GM18861 (cell line): Measurements from ENCODE around the gene CEACAM8.
"Not testable (repeated sequence)": the region's sequence is repeated elsewhere in the genome, so short reads cannot be mapped to it uniquely, and the experiment has no call there.

ENCODE experiments used
- ATAC-seq: cut with Tn5 transposase; IDR thresholded peaks from one replicate; pipeline ENCODE4 v1.9.1; 2021; ENCODE audit not compliant: unreplicated experiment

The CEACAM8 gene

GRCh38 chr19:42594617-42595489 lies at the start of gene CEACAM8:
TSS of gene CEACAM8 (minus strand) at chr19:42594924. CDS start at chr19:42594828, 96 bp downstream.
- no peak for ATAC-seq

- ATAC-seq: not testable (repeated sequence)
These were observed 44.8 kb upstream of the CEACAM8 start for GRCh38 chr19:42639324-42640092.

- no peak for ATAC-seq
These were observed 40.5 kb upstream of the CEACAM8 start for GRCh38 chr19:42635233-42635539.

- no peak for ATAC-seq
These were observed 39.9 kb upstream of the CEACAM8 start for GRCh38 chr19:42634409-42635232.

- ATAC-seq: no peak
These were observed 34.5 kb upstream of the CEACAM8 start for GRCh38 chr19:42629191-42629590.

GRCh38 chr19:42628411-42629140 lies 33.9 kb upstream of the CEACAM8 start:
- ATAC-seq: no peak

GRCh38 chr19:42627916-42628315 lies 33.2 kb upstream of the CEACAM8 start:
- ATAC-seq: no peak

GRCh38 chr19:42626181-42626580 lies 31.5 kb upstream of the CEACAM8 start:
- ATAC-seq: no peak

GRCh38 chr19:42619271-42619670 lies 24.5 kb upstream of the CEACAM8 start:
- no peak for ATAC-seq

GRCh38 chr19:42613666-42614065 lies 18.9 kb upstream of the CEACAM8 start:
- ATAC-seq: no peak

- not testable (repeated sequence) for ATAC-seq
These were observed 15.7 kb upstream of the CEACAM8 start for GRCh38 chr19:42610401-42610915.

GRCh38 chr19:42606660-42607351 lies 12.1 kb upstream of the CEACAM8 start:
- ATAC-seq: no peak

- no peak for ATAC-seq
These were observed 7.2 kb upstream of the CEACAM8 start for GRCh38 chr19:42601811-42602443.

GRCh38 chr19:42596391-42597072 lies 1.8 kb upstream of the CEACAM8 start:
- no peak for ATAC-seq

- ATAC-seq: no peak
These were observed 937 bp upstream of the CEACAM8 start for GRCh38 chr19:42595550-42596172.

GRCh38 chr19:42589792-42590191 lies 4.9 kb downstream of the CEACAM8 start:
- ATAC-seq: no peak

- ATAC-seq: no peak
These were observed 10.3 kb downstream of the CEACAM8 start for GRCh38 chr19:42584466-42584865.

GRCh38 chr19:42577016-42577415 lies 17.7 kb downstream of the CEACAM8 start:
- no peak for ATAC-seq
